ENCODE results near the gene DBH. TPM values are rescaled to one million over a fixed set of nuclear protein-coding genes. Genes with fewer than 3 reads are reported as not detected.

Gene DBH
- total and polyA plus RNA-seq, 10 of the 15 experiments (the other 5 are each of a cell fraction or from before 2014, with no cell fraction given) = not detected

GRCh38 chr9:133687856-133688761 lies 51.9 kb downstream of the DBH start:
- FAIRE-seq = no peak
- 50% methylated on average over 32 of the region's 34 CpGs for WGBS (ENCODE audit: insufficient coverage, insufficient replicate concordance, low lambda C conversion rate, missing lambda C conversion rate)
- no peaks in the 10 kb centered on the region for H3K79me2 ChIP-seq (ENCODE audit: control insufficient read depth, insufficient read depth, low read length)
- BruUV-seq (replicated peaks) = no TSS peak
- TF ChIP-seq BMI1 (IDR thresholded peaks at IDR 0.05; ENCODE audit: borderline replicate concordance) (no peak), PAX8 (IDR thresholded peaks at IDR 0.05) (no peak), ZBTB11 (CRISPR knock-in tag; IDR thresholded peaks at IDR 0.05) (no peak), RAD21 (IDR thresholded peaks at IDR 0.05; ENCODE audit: insufficient read depth, low read depth, low read length) (no peak), MYB (IDR thresholded peaks at IDR 0.05; ENCODE audit: borderline replicate concordance, low read depth, low read length) (no peak), ATF2 (IDR thresholded peaks at IDR 0.05; ENCODE audit: low read length) (no peak), NFYA (IDR thresholded peaks at IDR 0.05; ENCODE audit: borderline replicate concordance, low read depth, low read length) (no peak), ZBED1 (IDR thresholded peaks at IDR 0.05; ENCODE audit: borderline replicate concordance) (no peak), POLR2AphosphoS2 (IDR thresholded peaks at IDR 0.05; ENCODE audit: low read depth, low read length) (no peak), USF1 (IDR thresholded peaks at IDR 0.05; ENCODE audit: borderline replicate concordance, extremely low read length, insufficient read depth, low read depth, low read length) (no peak), PKNOX1 (IDR thresholded peaks at IDR 0.05) (no peak), DPF2 (IDR thresholded peaks at IDR 0.05) (no peak), EP300 (IDR thresholded peaks at IDR 0.05; ENCODE audit: borderline replicate concordance in 1 of 2, control insufficient read depth in 1 of 2, low read depth in 2 of 2, low read length in 2 of 2) (no peak), RELA (IDR thresholded peaks at IDR 0.05; ENCODE audit: borderline replicate concordance, partially characterized antibody) (no peak)
- no peaks in the 10 kb centered on the region for H4K20me1 ChIP-seq (ENCODE audit: control insufficient read depth, insufficient read depth)
- no peak for DNase-seq (ENCODE audit: low read depth, low spot score)
- no peak overlapping the region for H3K9ac ChIP-seq (ENCODE audit: control insufficient read depth, insufficient read depth, low read length)
- peaks cover 0 to 4% of the 10 kb centered on the region in 2 experiments; a peak in 3 of 4 replicates for H3K27me3 ChIP-seq (replicated peaks in 1 of 2; ENCODE audit: control insufficient read depth in 2 of 2, insufficient read depth in 2 of 2, low read length in 1 of 2)
- ChIA-PET SMC1A (ENCODE audit: uncharacterized antibody, unreplicated experiment) (no interaction called here), CTCF (no interaction called here), RAD21 (ENCODE audit: unreplicated experiment) (no interaction called here), POLR2A (no interaction called here)
- intact Hi-C loops (cut with micrococcal nuclease; ENCODE audit: unreplicated experiment) (no loop called here), in situ Hi-C loops (cut with MboI) (no loop called here)
- H3K9me3 ChIP-seq (replicated peaks; ENCODE audit: control insufficient read depth, insufficient read depth, low read length) = no peaks in the 10 kb centered on the region
- H3K4me2 ChIP-seq (ENCODE audit: control insufficient read depth, insufficient read depth) = no peak overlapping the region
- no peaks in the 10 kb centered on the region for H3K4me1 ChIP-seq (ENCODE audit: control insufficient read depth, insufficient read depth, low read length)
- H2AFZ ChIP-seq (ENCODE audit: control insufficient read depth, low read depth, low read length) = no peak overlapping the region
- no peaks in the 10 kb centered on the region for H3K36me3 ChIP-seq (ENCODE audit: control insufficient read depth in 2 of 2, insufficient read depth in 2 of 2, low read length in 1 of 2)
- no peak for ATAC-seq
- H3K4me3 ChIP-seq = no peak overlapping the region
- H3K27ac ChIP-seq (ENCODE audit: control insufficient read depth, insufficient read depth) = no peak overlapping the region
